PC-3 (cell line): ENCODE measurements around the gene ANKRD30BL. TPM values are rescaled to one million over a fixed set of nuclear protein-coding genes. Genes with fewer than 3 reads are reported as not detected.
A peak's percentile ranks its signal among the peaks of the same experiment; 100 is the strongest.
"Not testable (repeated sequence)": the region's sequence is repeated elsewhere in the genome, so short reads cannot be mapped to it uniquely, and the experiment has no call there.

ENCODE experiments used
- ATAC-seq: fragments of 200-7000 bp; cut with Tn5 transposase; 2 replicates; pipeline ENCODE4 v1.9.1; 2020; ENCODE audit warnings: mild to moderate bottlenecking, moderate library complexity
- BruUV-seq: library from RNA; stranded (reverse); fragments of 400-500 nt; replicated peaks from 2 replicates; lab custom pipeline; 2021; lab: Mats Ljungman, UMichigan
- CTCF ChIA-PET: fragments of 300-600 bp; sonication (Branson Sonifier 250); formaldehyde crosslinking; loops from one replicate; lab custom pipeline; 2022; ENCODE audit warnings: antibody characterized with exemption; lab: Charles Lee
- POLR2A ChIA-PET: fragments of 300-600 bp; sonication (Branson Sonifier 250); formaldehyde crosslinking; loops from one replicate; lab custom pipeline; 2022; ENCODE audit warnings: antibody characterized with exemption; ENCODE audit not compliant: unreplicated experiment; lab: Charles Lee
- DNase-seq: peaks from one replicate; pipeline ENCODE4 v3.0.0-alpha.2; 2015
- H2AFZ ChIP-seq: fragments of 300-600 bp; sonication (generic); 2 replicates; pipeline ENCODE4 v1.6.0; 2016; ENCODE audit warnings: antibody characterized with exemption, low read length
- H3F3A ChIP-seq: fragments of 300-600 bp; sonication (generic); one replicate; pipeline ENCODE4 v1.6.0; 2017; ENCODE audit warnings: antibody characterized with exemption, low read length, control low read depth, mild to moderate bottlenecking; ENCODE audit not compliant: unreplicated experiment
- H3K27ac ChIP-seq: fragments of 300-600 bp; sonication (generic); 2 replicates; pipeline ENCODE4 v1.5.1; 2016; ENCODE audit warnings: mild to moderate bottlenecking, low read length
- H3K27me3 ChIP-seq: fragments of 300-600 bp; sonication (generic); 2 replicates; pipeline ENCODE4 v1.6.1; 2016; ENCODE audit warnings: low read length, mixed read lengths
- H3K36me3 ChIP-seq: fragments of 300-600 bp; sonication (generic); 2 replicates; pipeline ENCODE4 v1.6.1; 2016; ENCODE audit warnings: low read depth, mixed run types, low read length, mixed read lengths
- H3K4me1 ChIP-seq: fragments of 300-600 bp; sonication (generic); 2 replicates; pipeline ENCODE4 v1.5.1; 2016; ENCODE audit warnings: low read length; ENCODE audit not compliant: insufficient read depth
- H3K4me2 ChIP-seq: fragments of 300-600 bp; sonication (generic); 2 replicates; pipeline ENCODE4 v1.6.0; 2016; ENCODE audit warnings: low read length
- H3K4me3 ChIP-seq: fragments of 300-600 bp; sonication (generic); 2 replicates; pipeline ENCODE4 v1.5.1; 2016; ENCODE audit warnings: mild to moderate bottlenecking, low read length, mixed read lengths
- H3K79me2 ChIP-seq: fragments of 300-600 bp; sonication (generic); 2 replicates; pipeline ENCODE4 v1.6.1; 2017; ENCODE audit warnings: low read length, mixed read lengths
- H3K9ac ChIP-seq: fragments of 300-600 bp; sonication (generic); 2 replicates; pipeline ENCODE4 v1.6.0; 2016; ENCODE audit warnings: mild to moderate bottlenecking, low read length
- H3K9me2 ChIP-seq: fragments of 300-600 bp; sonication (generic); replicated peaks from 2 replicates; pipeline ENCODE4 v1.6.1; 2016; ENCODE audit warnings: mixed run types, low read length, mixed read lengths
- H3K9me3 ChIP-seq: fragments of 300-600 bp; sonication (generic); 2 replicates; pipeline ENCODE4 v1.6.1; 2016; ENCODE audit warnings: low read length, mixed read lengths
- H4K20me1 ChIP-seq: fragments of 300-600 bp; sonication (generic); 2 replicates; pipeline ENCODE4 v1.6.1; 2016; ENCODE audit warnings: low read length, mixed read lengths
- CTCF ChIP-seq: fragments of 300-600 bp; sonication (generic); conservative IDR thresholded peaks from 2 replicates; pipeline ENCODE4 v1.5.1; 2017; ENCODE audit warnings: antibody characterized with exemption, low read depth, mild to moderate bottlenecking, low read length
- intact Hi-C: fragments of 100-400 bp; cut with micrococcal nuclease; formaldehyde crosslinking; loops from 2 replicates; pipeline ENCODE4 v1.9.0; 2023
- total RNA-seq: library from RNA; depleted of rRNA; stranded (reverse); fragments of >200 nt; gene quantifications from 2 replicates; pipeline ENCODE4 v1.2.3, GENCODE V29; 2014

Gene ANKRD30BL
- total RNA-seq, 1 experiment from 2014 or later = not detected

GRCh38 chr2:132146774-132147173 is 15.0 kb downstream of the ANKRD30BL start:
- H3K79me2 ChIP-seq, H3F3A ChIP-seq, H2AFZ ChIP-seq, H3K27ac ChIP-seq, H3K36me3 ChIP-seq, ATAC-seq, BruUV-seq, POLR2A ChIA-PET, H3K9ac ChIP-seq, H3K4me1 ChIP-seq, H3K4me3 ChIP-seq, H3K9me2 ChIP-seq, H3K9me3 ChIP-seq, H3K27me3 ChIP-seq, CTCF ChIA-PET, H4K20me1 ChIP-seq, H3K4me2 ChIP-seq: not testable (repeated sequence)
- intact Hi-C loops = loop anchor here (2.0 to 5.0 kb wide), 3 partner anchors 289 to 734 kb away; no protein-coding TSS in a partner anchor
- peak; percentile 46 for TF ChIP-seq CTCF
- peak; percentile 75 for DNase-seq
